Measurements from ENCODE around the gene B3GALT5.

B3GALT5 gene

GRCh38 chr21:39610703-39611102 is 2.0 kb upstream of the B3GALT5 start:
- no peak for DNase-seq

GRCh38 chr21:39611551-39612190 is 1.1 kb upstream of the B3GALT5 start:
- DNase-seq: no peak

- no peak for DNase-seq
These were observed 548 bp downstream of the B3GALT5 start for GRCh38 chr21:39613041-39613934.

- no peak for DNase-seq
These were observed 3.6 kb downstream of the B3GALT5 start for GRCh38 chr21:39616211-39616772.

- DNase-seq: no peak
These were observed 8.1 kb downstream of the B3GALT5 start for GRCh38 chr21:39620856-39621255.

- no peak for DNase-seq
These were observed 12.6 kb downstream of the B3GALT5 start for GRCh38 chr21:39625211-39625895.

GRCh38 chr21:39628385-39628784 is 15.6 kb downstream of the B3GALT5 start:
- no peak for DNase-seq

GRCh38 chr21:39630191-39630591 is 17.5 kb downstream of the B3GALT5 start:
- no peak for DNase-seq

- no peak for DNase-seq
These were observed 18.1 kb downstream of the B3GALT5 start for GRCh38 chr21:39630827-39631226.

GRCh38 chr21:39631842-39632562 is 19.3 kb downstream of the B3GALT5 start:
- no peak for DNase-seq

- no peak for DNase-seq
These were observed 20.2 kb downstream of the B3GALT5 start for GRCh38 chr21:39632796-39633442.

- DNase-seq: no peak
These were observed 21.0 kb downstream of the B3GALT5 start for GRCh38 chr21:39633770-39634181.

- no peak for DNase-seq
These were observed 21.8 kb downstream of the B3GALT5 start for GRCh38 chr21:39634507-39634906.

GRCh38 chr21:39637197-39637970 is 24.6 kb downstream of the B3GALT5 start:
- DNase-seq: no peak

GRCh38 chr21:39637971-39638240 is 25.2 kb downstream of the B3GALT5 start:
- DNase-seq: no peak

GRCh38 chr21:39638281-39638680 is 25.5 kb downstream of the B3GALT5 start:
- no peak for DNase-seq

GRCh38 chr21:39640754-39641153 is 28.0 kb downstream of the B3GALT5 start:
- no peak for DNase-seq

GRCh38 chr21:39641827-39642450 is 29.2 kb downstream of the B3GALT5 start:
- no peak for DNase-seq

GRCh38 chr21:39644062-39644560 is 31.4 kb downstream of the B3GALT5 start:
- DNase-seq: no peak

GRCh38 chr21:39645331-39645730 is 32.6 kb downstream of the B3GALT5 start:
- DNase-seq: no peak

GRCh38 chr21:39647476-39647875 is 34.7 kb downstream of the B3GALT5 start:
- DNase-seq: no peak

Measured in NCI-H82 (cell line).